ENCODE measurements around the gene TRIM41.
A peak's percentile ranks its signal among the peaks of the same experiment; 100 is the strongest.

The TRIM41 gene

DNA sequence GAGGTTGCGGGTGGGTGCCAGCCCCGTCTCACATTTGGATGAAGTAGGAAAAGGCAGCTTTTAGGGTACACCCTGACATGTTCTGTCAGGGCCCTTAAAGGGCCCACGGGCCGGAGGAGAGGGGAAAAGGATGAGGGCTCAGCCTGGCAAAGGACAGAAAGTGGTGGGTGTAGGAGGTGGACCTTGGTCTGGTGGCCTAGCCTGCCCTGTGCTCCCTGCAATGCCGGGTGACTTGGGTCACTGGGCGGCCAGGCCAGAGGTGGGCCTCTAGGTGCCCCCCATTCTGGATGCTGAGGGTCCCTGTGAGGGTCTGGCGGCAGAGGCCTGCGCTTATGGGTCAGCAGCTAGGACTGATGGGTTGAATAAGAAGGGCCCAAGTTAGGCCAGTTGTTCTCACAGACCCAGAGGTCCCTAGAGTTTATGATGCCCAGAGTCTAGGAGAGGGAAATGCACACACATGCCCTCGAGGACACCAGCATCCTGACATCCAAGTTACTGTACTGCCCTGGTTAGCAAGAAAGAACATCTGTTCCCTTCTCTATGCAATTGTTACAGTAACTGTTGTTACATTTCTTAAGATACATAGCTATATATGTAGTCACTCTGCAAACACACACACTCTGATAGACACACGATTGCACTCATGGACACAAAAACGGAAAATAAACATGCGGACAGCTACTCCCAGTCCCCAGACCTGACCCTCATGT is 30.6 kb upstream of the TRIM41 start:
- Histone ChIP-seq H3K79me2 (ENCODE audit: insufficient read depth, low read depth) (no peaks in the 10 kb centered on the region), H3K4me1 (ENCODE audit: low read depth, poor library complexity, severe bottlenecking) (peaks cover 6% of the 10 kb centered on the region), H3K4me3 (IDR thresholded peaks at IDR 0.05; ENCODE audit: insufficient read depth, low read depth, low read length) (no peak overlapping the region), H2AFZ (ENCODE audit: low read depth) (peak overlapping the region; percentile 47), H4K20me1 (ENCODE audit: insufficient read depth) (no peaks in the 10 kb centered on the region), H3K36me3 (ENCODE audit: insufficient read depth) (no peaks in the 10 kb centered on the region), H3K4me2 (peak overlapping the region; percentile 60), H3K9ac (peak overlapping the region; percentile 66; the same call in 1 of the 2 replicates), H3K27me3 (ENCODE audit: insufficient read depth, low read depth) (no peaks in the 10 kb centered on the region), H3K27ac (peak overlapping the region; percentile 47; the same call in 1 of the 2 replicates)
- TF ChIP-seq, protein P1, sequence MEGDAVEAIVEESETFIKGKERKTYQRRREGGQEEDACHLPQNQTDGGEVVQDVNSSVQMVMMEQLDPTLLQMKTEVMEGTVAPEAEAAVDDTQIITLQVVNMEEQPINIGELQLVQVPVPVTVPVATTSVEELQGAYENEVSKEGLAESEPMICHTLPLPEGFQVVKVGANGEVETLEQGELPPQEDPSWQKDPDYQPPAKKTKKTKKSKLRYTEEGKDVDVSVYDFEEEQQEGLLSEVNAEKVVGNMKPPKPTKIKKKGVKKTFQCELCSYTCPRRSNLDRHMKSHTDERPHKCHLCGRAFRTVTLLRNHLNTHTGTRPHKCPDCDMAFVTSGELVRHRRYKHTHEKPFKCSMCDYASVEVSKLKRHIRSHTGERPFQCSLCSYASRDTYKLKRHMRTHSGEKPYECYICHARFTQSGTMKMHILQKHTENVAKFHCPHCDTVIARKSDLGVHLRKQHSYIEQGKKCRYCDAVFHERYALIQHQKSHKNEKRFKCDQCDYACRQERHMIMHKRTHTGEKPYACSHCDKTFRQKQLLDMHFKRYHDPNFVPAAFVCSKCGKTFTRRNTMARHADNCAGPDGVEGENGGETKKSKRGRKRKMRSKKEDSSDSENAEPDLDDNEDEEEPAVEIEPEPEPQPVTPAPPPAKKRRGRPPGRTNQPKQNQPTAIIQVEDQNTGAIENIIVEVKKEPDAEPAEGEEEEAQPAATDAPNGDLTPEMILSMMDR (conservative IDR thresholded peaks at IDR 0.05; ENCODE audit: low read depth, low read length), result no peak

DNA sequence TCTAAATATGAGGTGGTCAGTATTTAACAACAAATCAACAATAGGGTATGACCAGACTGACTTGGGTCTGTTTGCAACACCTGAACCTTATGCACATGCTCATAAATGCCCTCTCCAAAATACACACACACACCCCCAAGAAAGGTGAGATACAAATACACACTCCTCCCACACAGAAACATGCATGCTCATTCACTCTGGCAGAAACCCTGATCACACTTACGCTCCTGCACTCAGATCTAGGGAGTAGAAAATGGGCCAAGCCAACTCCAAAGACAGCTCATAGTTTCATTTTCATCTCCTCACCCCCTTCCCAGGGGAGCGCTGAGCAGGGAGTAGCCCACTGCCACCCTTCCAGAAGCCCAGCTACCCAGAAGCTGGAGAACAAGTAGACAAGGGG is 29.4 kb upstream of the TRIM41 start:
- no peak overlapping the region for H2AFZ ChIP-seq (ENCODE audit: low read depth)
- no peak overlapping the region for H3K4me3 ChIP-seq (IDR thresholded peaks at IDR 0.05; ENCODE audit: insufficient read depth, low read depth, low read length)
- no peak overlapping the region for H3K4me2 ChIP-seq
- H4K20me1 ChIP-seq (ENCODE audit: insufficient read depth), result no peaks in the 10 kb centered on the region
- H3K27me3 ChIP-seq (ENCODE audit: insufficient read depth, low read depth), result no peaks in the 10 kb centered on the region
- no peak overlapping the region for H3K27ac ChIP-seq
- H3K36me3 ChIP-seq (ENCODE audit: insufficient read depth), result no peaks in the 10 kb centered on the region
- TF ChIP-seq, protein P1 (conservative IDR thresholded peaks at IDR 0.05; ENCODE audit: low read depth, low read length), result no peak
- H3K4me1 ChIP-seq (ENCODE audit: low read depth, poor library complexity, severe bottlenecking), result peaks cover 6% of the 10 kb centered on the region
- H3K79me2 ChIP-seq (ENCODE audit: insufficient read depth, low read depth), result no peaks in the 10 kb centered on the region
- H3K9ac ChIP-seq, result no peak overlapping the region

DNA sequence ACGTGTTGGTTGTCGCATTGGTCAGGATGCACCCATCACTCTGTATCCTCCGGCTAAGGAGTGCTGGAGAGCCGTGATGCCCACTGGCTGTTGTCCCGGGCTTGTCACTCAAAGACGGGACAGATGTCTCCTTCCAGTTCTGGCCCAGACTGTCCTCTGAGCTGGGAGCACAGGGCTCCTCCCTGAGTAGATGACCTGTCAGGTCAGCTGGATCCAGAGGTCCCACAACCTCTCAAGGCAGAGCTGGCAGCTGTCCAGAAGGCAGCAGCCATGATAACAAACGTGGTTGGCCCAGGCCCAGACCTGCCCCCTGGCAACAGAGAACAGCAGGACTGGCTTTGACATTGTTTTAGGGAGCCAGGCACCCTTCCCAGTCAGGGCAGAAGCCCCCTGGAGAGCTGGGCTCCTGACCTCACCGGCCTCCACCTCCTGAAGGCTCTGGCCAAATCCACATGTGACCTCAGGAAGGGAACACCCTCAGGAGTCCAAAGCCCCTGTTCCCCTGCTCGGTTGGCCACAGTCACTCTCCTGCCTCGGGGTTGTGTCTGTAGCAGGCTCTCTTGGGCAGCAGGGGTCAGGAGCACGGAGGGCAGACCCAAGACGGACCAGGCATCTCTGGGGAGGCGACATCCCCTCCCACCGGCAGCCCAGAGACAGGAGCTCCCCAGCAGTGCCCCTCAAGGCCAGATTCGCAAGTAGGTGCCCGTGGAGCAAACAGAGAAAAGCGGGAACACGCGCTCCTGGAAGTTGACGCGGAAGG is 28.4 kb upstream of the TRIM41 start:
- Histone ChIP-seq H3K27ac (no peak overlapping the region), H2AFZ (ENCODE audit: low read depth) (no peak overlapping the region), H3K79me2 (ENCODE audit: insufficient read depth, low read depth) (no peaks in the 10 kb centered on the region), H3K4me3 (IDR thresholded peaks at IDR 0.05; ENCODE audit: insufficient read depth, low read depth, low read length) (no peak overlapping the region), H3K36me3 (ENCODE audit: insufficient read depth) (no peaks in the 10 kb centered on the region), H3K9ac (no peak overlapping the region), H3K4me1 (ENCODE audit: low read depth, poor library complexity, severe bottlenecking) (peaks cover 6% of the 10 kb centered on the region), H3K27me3 (ENCODE audit: insufficient read depth, low read depth) (no peaks in the 10 kb centered on the region), H3K4me2 (no peak overlapping the region), H4K20me1 (ENCODE audit: insufficient read depth) (no peaks in the 10 kb centered on the region)
- TF ChIP-seq, protein P1 (conservative IDR thresholded peaks at IDR 0.05; ENCODE audit: low read depth, low read length), result no peak

DNA sequence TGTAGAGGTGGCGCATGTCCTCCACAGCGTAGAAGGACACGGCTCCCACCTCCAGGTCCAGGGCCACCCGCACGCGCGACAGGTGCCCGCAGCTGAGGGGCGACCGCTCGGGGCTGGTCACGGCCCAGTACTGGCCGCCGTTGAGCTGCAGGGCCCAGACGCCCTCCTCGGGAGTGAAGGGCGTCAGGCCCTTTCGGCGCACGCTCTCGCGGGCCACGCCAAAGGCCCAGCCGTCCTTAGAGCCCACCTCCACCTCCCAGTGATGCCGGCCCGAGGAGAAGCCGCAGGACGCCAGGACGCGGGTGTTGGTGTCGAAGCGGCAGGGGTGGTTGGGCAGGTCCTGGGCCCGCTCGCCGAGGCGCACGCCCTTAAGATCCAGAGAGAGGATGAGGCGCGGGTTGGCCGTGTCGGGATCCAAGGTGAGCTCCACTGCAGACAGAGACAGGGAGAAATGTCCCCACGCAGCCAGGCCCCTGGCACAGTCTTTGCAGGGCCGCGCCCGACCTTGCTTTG is 27.8 kb upstream of the TRIM41 start:
- peaks cover 6% of the 10 kb centered on the region for H3K4me1 ChIP-seq (ENCODE audit: low read depth, poor library complexity, severe bottlenecking)
- H3K36me3 ChIP-seq (ENCODE audit: insufficient read depth), result no peaks in the 10 kb centered on the region
- TF ChIP-seq, protein P1 (conservative IDR thresholded peaks at IDR 0.05; ENCODE audit: low read depth, low read length), result no peak
- no peak overlapping the region for H3K4me2 ChIP-seq
- no peak overlapping the region for H3K27ac ChIP-seq
- H2AFZ ChIP-seq (ENCODE audit: low read depth), result no peak overlapping the region
- H4K20me1 ChIP-seq (ENCODE audit: insufficient read depth), result no peaks in the 10 kb centered on the region
- no peaks in the 10 kb centered on the region for H3K27me3 ChIP-seq (ENCODE audit: insufficient read depth, low read depth)
- H3K79me2 ChIP-seq (ENCODE audit: insufficient read depth, low read depth), result no peaks in the 10 kb centered on the region
- no peak overlapping the region for H3K9ac ChIP-seq
- H3K4me3 ChIP-seq (IDR thresholded peaks at IDR 0.05; ENCODE audit: insufficient read depth, low read depth, low read length), result no peak overlapping the region

Measured in KMS-11 (cell line).